Activated T-cell treated with anti-CD3 and anti-CD28 coated beads, Interleukin-2, amount 50 U/mL, for 24 hours (primary cell): ENCODE measurements around the gene RMI1.
"Not testable (repeated sequence)": the region's sequence is repeated elsewhere in the genome, so short reads cannot be mapped to it uniquely, and the experiment has no call there.

ENCODE experiments used
- DNase-seq: peaks from one replicate; pipeline ENCODE4 v3.0.0-alpha.2; 2020
- H3K27ac Mint-ChIP-seq: 2 replicates; pipeline ENCODE4 v1.8.0; 2020; ENCODE audit warnings: mild to moderate bottlenecking, mixed read lengths
- H3K27me3 Mint-ChIP-seq: 2 replicates; pipeline ENCODE4 v1.8.0; 2020; ENCODE audit warnings: mixed read lengths
- H3K36me3 Mint-ChIP-seq: 2 replicates; pipeline ENCODE4 v1.8.0; 2020; ENCODE audit warnings: low read depth, mixed read lengths
- H3K4me1 Mint-ChIP-seq: 2 replicates; pipeline ENCODE4 v1.8.0; 2020; ENCODE audit warnings: low read depth, mixed read lengths
- H3K4me3 Mint-ChIP-seq: 2 replicates; pipeline ENCODE4 v1.8.0; 2020; ENCODE audit warnings: mild to moderate bottlenecking, moderate library complexity, mixed read lengths
- H3K9me3 Mint-ChIP-seq: 2 replicates; pipeline ENCODE4 v1.8.0; 2020; ENCODE audit warnings: mixed read lengths

RMI1 gene

DNA sequence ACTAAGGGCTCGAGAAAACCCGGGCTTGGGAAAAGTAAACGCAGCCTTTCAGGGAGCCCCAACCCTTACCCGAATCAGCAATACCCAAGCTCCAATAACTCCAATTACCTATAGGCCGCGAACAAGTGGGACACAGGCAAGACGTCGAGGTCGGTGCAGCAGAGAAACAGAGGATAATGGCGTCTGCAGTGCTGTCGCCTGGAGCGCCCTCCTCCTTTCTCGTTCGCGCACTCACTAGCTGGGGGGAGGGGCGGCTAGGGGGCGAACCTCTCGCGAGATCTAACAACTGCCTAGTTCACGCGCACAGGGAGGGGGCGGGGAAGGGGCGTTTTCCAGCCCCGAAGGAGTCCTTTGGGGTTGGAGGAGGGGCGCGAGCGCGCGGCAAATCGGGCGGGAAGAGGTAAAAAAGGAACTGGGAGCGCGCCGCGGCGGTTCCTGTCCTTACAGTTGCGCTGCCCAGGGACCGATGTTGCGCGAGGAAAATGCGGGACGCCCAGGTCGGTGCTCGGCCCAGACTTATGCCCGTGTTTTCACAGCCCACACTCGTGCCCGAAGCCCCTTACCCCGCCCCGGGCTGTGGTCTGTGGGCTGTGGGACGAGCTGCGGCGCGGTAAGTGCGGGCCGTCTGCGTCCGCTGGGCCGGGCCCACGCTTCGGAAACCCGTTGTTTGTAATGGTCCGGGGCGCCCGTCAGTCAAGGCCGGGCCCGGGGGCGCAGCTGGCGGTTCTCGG lies at the start of gene RMI1:
Gene RMI1 (plus strand): TSS at position 411 of the 731 bp plus-strand sequence. CDS start 20,182 bp downstream, outside the sequence.
- Mint-ChIP-seq H3K36me3 (peaks cover 74% of the 10 kb centered on the region), H3K27ac (peak within 1 kb of the TSS; percentile 98), H3K27me3 (no peaks in the 10 kb centered on the region), H3K9me3 (no peaks in the 10 kb centered on the region), H3K4me1 (peaks cover 41% of the 10 kb centered on the region), H3K4me3 (peak within 1 kb of the TSS; percentile 100)
- peak; percentile 99 for DNase-seq

DNA sequence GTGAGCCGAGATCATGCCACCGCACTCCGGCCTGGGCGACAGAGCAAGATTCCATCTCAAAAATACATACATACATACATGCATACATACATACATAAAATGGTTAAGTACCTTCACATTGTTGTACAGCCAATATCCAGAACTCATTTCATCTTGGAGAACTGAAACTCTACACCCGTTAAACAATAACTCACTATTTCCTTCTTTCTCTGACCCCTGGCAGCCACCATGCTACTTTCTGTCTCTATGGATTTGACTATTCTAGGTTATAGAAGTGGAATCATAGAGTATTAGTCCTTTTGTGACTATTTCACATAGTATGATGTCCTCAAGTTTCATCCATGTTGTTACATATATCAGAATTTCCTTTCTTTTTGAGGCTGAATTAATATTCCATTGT lies 49.7 kb upstream of the RMI1 start:
- Mint-ChIP-seq H3K4me3 (no peak overlapping the region), H3K36me3 (no peaks in the 10 kb centered on the region), H3K27me3 (no peaks in the 10 kb centered on the region), H3K27ac (no peak overlapping the region), H3K4me1 (peaks cover 8% of the 10 kb centered on the region), H3K9me3 (no peaks in the 10 kb centered on the region)
- no peak for DNase-seq

DNA sequence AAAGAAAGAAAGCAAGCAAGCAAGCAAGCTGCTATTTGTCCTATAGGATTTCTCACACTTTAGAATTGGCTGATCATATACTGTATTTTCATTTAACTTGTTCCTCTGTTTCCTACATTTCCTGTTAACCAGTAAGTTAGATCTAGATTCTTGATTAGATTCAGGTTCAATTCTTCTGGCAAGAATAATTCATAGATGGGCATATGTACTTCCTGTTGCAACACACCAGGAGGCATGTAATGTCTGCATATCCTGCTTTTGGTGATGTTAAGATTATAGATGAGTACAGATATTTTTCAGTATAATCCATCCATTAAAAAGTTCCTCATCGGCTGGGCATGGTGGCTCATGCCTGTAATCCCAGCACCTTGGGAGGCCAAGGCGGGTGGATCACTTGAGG lies 48.6 kb upstream of the RMI1 start:
- Mint-ChIP-seq H3K4me1 (peaks cover 8% of the 10 kb centered on the region), H3K27me3 (no peaks in the 10 kb centered on the region), H3K27ac (no peak overlapping the region), H3K36me3 (no peaks in the 10 kb centered on the region), H3K9me3 (no peaks in the 10 kb centered on the region), H3K4me3 (no peak overlapping the region)
- DNase-seq: no peak

DNA sequence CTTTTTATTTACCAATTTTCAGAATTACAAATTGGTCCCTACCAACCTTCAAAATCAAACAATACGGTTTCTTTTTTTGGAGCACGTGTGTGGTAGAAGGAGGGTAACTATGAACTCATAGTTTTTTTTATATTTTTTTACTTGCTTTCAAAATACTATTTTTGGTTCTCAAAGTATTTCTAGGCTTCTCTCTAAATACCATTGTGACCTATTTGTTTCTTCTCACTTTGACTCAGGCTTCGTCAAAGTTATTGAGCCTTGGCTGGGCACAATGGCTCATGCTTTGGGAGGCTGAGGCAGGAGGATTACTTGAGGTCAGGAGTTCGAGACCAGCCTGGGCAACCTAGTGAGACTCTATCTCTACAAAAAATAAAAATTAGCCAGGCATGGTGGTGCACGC lies 47.8 kb upstream of the RMI1 start:
- H3K27me3 Mint-ChIP-seq: no peaks in the 10 kb centered on the region
- no peak for DNase-seq
- no peaks in the 10 kb centered on the region for H3K9me3 Mint-ChIP-seq
- no peak overlapping the region for H3K4me3 Mint-ChIP-seq
- H3K36me3 Mint-ChIP-seq: peaks cover 3% of the 10 kb centered on the region
- H3K4me1 Mint-ChIP-seq: peaks cover 8% of the 10 kb centered on the region
- no peak overlapping the region for H3K27ac Mint-ChIP-seq

DNA sequence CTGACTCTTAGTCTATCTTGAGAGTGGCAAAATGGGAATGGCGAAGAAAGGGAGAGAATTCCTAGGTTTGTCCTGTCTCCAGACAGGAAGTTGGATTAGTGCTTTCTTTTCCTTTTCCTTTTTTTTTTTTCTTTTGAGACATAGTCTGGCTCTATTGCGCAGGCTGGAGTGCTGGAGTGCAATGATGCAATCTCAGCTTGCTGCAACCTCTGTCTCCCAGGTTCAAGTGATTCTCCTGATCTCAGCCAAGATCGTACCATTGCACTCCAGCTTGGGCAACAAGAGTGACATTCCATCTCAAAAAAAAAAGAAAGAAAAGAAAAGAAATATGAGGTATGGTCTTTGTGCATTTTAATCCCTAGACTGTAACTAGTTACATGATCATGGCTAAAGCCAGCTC lies 46.8 kb upstream of the RMI1 start:
- H3K27ac Mint-ChIP-seq: no peak overlapping the region
- H3K36me3 Mint-ChIP-seq: peaks cover 10% of the 10 kb centered on the region
- peaks cover 8% of the 10 kb centered on the region for H3K4me1 Mint-ChIP-seq
- H3K4me3 Mint-ChIP-seq: no peak overlapping the region
- DNase-seq: no peak
- H3K9me3 Mint-ChIP-seq: no peaks in the 10 kb centered on the region
- no peaks in the 10 kb centered on the region for H3K27me3 Mint-ChIP-seq

DNA sequence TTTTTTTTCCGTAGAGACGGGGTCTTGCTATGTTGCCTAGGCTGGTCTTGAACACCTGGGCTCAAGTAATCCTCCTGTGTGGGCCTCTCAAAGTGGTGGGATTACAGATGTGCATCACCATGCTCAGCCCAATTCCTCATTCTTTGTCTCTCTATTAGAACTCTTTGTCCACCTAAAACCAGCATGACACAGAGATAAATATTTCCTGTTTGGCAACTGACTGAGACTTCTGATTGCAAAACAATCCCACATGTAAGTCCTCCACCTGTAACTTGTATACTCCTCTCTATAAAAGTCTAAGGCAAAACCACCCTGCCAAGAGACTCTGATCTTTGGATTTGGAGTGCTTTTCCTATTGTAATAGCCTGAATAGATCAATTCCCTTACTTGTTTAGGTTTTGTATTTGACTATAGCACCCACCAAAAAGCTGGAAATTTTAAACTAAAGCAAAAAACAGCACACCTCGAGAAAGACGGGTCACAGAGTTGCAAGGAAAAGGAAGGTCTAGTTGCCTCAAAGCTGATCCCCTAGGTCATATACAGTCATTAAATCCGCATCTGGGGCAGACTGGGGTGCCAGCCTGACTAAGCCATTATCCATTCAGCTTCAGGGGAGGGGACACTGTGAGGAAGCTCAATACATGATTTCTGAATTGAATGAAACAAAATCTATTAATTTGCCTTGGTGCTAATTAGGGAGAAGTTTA lies 45.9 kb upstream of the RMI1 start:
- Mint-ChIP-seq H3K36me3 (peaks cover 19% of the 10 kb centered on the region), H3K27me3 (no peaks in the 10 kb centered on the region), H3K4me1 (peaks cover 8% of the 10 kb centered on the region), H3K27ac (no peak overlapping the region), H3K4me3 (no peak overlapping the region), H3K9me3 (no peaks in the 10 kb centered on the region)
- no peak for DNase-seq

DNA sequence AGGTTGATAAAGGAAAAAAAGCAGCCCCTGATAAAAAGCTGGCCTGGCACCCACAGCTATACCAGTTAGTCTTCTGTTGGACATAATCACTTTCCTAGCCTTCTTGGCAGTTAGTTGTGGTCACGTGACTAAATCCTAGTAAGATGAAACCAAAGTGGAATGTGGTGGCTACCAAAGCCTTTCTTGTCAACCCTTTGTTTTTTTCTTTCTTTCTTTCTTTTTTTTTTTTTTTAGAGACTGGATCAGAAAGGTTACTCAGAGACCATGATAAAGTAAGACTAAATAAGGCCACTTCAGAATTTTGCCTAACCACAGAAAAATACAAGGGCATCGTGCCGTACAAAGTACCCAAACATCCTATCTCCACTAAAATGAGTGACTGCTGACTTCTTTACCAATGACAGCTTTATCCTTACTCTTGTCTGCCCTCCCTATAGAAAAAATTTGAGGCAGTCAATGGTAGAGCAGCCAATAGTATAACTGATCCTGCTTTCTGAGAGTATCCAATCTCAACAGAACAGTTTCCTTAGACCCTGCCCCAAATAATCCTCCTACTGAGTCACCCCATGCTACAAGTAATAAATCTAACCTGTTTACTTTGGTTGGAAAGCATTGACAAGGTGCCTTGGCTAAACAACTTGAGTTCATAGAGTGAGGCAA lies 45.2 kb upstream of the RMI1 start:
- no peaks in the 10 kb centered on the region for H3K9me3 Mint-ChIP-seq
- no peak overlapping the region for H3K27ac Mint-ChIP-seq
- no peak overlapping the region for H3K4me3 Mint-ChIP-seq
- peaks cover 25% of the 10 kb centered on the region for H3K36me3 Mint-ChIP-seq
- no peak for DNase-seq
- no peaks in the 10 kb centered on the region for H3K27me3 Mint-ChIP-seq
- H3K4me1 Mint-ChIP-seq: peaks cover 8% of the 10 kb centered on the region

DNA sequence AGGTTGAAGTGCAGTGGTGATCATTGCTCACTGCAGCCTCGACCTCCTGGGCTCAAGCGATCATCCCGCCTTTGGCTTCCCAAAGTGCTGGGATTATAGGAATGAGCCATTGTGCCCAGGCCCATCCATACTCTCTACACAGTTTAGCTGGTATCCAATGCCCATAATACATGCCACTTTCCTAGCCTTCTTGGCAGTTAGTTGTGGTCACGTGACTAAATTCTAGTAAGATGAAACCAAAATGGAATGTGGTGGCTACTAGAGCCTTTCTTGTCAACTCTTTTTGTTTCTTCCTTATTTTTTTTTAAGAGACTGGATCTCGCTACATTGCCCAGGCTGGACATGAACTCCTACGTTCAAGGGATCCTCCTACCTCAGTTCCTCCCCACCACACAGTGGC lies 44.1 kb upstream of the RMI1 start:
- H3K4me1 Mint-ChIP-seq: peaks cover 6% of the 10 kb centered on the region
- no peaks in the 10 kb centered on the region for H3K9me3 Mint-ChIP-seq
- no peak overlapping the region for H3K27ac Mint-ChIP-seq
- H3K36me3 Mint-ChIP-seq: peaks cover 36% of the 10 kb centered on the region
- H3K4me3 Mint-ChIP-seq: no peak overlapping the region
- no peak for DNase-seq
- no peaks in the 10 kb centered on the region for H3K27me3 Mint-ChIP-seq

DNA sequence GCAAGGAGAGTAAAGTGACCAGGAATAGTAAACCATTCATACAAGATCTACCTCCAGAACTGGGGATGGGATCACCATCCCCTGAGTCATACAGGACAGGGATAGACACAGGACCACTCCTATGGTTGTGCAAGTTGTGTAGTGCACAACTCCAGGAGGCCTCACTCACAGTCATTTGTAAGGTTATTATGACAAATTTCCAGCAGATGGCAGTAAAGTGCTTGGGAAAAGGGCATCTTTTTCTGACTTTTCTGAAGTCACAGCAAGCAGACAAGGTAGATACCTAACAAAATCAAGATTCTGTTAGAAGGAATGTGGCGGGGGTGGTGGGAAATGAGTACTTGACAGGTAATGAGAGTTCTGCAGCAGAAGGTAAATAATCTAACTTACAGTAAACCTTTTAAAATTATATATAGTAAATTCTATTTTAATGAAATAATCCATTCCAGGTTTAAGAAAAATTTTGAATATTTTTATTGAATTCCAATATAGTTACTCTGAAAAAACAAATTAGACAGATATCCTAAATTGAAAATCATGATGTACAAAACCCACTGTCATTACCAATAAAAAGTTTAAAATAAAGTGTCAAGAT lies 42.6 kb upstream of the RMI1 start:
- H3K9me3 Mint-ChIP-seq: no peaks in the 10 kb centered on the region
- H3K4me3 Mint-ChIP-seq: no peak overlapping the region
- peaks cover 51% of the 10 kb centered on the region for H3K36me3 Mint-ChIP-seq
- no peak for DNase-seq
- H3K27ac Mint-ChIP-seq: no peak overlapping the region
- H3K4me1 Mint-ChIP-seq: no peaks in the 10 kb centered on the region
- no peaks in the 10 kb centered on the region for H3K27me3 Mint-ChIP-seq

DNA sequence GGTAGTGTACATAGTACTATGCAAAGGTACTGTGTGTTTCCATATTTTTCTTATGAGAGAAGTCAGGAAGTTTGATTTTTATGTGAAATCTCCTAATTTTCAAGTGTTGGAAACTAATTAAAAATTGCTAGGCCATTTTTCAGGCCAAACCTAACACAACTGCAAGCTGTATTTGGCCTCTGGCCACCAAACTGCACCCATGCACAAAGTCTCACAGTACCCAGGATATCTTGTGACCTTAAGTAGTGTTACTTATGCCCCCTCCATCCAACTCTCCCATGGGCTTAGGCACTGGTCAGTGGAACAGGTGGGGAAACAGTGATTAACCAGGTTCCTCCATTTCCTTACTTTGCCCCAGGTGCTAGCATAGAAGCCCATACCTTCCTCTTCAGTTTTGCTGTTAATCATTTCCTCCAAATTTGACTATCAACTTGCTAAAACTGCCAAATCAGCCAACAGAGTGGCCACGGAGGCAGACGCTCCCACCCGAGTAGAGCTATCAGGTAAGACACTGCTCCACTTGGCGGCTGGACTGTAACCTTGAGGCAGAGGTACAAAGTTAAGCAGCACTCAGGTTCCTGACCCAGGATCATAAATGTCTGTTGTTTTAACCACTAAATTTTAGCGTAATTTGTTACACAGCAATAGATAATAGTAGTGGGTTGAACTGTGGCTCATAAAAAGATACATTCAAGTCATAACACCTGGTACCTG lies 39.9 kb upstream of the RMI1 start:
- no peaks in the 10 kb centered on the region for H3K27me3 Mint-ChIP-seq
- no peak overlapping the region for H3K4me3 Mint-ChIP-seq
- peaks cover 69% of the 10 kb centered on the region for H3K36me3 Mint-ChIP-seq
- H3K4me1 Mint-ChIP-seq: no peaks in the 10 kb centered on the region
- no peaks in the 10 kb centered on the region for H3K9me3 Mint-ChIP-seq
- no peak for DNase-seq
- H3K27ac Mint-ChIP-seq: no peak overlapping the region

DNA sequence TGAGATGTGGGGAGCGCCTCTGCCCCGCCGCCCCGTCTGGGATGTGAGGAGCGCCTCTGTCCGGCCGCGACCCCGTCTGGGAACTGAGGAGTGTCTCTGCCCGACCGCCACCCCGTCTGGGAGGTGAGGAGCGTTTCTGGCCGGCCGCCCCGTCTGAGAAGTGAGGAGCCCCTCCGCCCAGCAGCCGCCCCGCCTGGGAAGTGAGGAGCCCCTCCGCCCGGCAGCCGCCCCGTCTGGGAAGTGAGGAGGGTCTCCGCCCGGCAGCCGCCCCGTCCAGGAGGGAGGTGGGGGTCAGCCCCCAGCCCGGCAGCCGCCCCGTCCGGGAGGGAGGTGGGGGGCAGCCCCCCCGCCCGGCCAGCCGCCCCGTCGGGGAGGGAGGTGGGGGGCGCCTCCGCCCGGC lies 32.5 kb upstream of the RMI1 start:
- not testable (repeated sequence) for DNase-seq, H3K27ac Mint-ChIP-seq, H3K4me1 Mint-ChIP-seq, H3K9me3 Mint-ChIP-seq, H3K27me3 Mint-ChIP-seq, H3K4me3 Mint-ChIP-seq
- H3K36me3 Mint-ChIP-seq: peaks cover 62% of the 10 kb centered on the region

DNA sequence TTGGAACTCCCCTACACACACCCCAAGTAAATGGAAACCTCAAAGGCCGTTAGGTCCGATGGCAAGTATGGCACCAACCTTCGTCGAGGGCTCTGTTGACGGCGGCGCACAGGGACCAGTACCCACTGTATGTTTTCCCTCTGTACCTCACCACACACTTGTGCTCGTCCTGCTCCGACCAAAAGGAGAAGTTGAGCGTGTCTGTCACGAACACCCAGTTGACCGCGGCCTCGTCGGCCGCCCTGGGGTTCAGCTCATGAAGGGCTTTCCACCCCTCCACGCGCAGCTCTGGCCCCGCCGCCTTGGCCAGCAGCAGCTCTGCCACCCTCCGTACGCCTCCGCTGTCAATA lies 24.5 kb upstream of the RMI1 start:
- no peaks in the 10 kb centered on the region for H3K9me3 Mint-ChIP-seq
- peaks cover 43% of the 10 kb centered on the region for H3K36me3 Mint-ChIP-seq
- DNase-seq: peak; percentile 72
- H3K4me1 Mint-ChIP-seq: peaks cover 24% of the 10 kb centered on the region
- peak overlapping the region; percentile 97 for H3K27ac Mint-ChIP-seq
- H3K4me3 Mint-ChIP-seq: peak overlapping the region; percentile 97
- H3K27me3 Mint-ChIP-seq: no peaks in the 10 kb centered on the region

DNA sequence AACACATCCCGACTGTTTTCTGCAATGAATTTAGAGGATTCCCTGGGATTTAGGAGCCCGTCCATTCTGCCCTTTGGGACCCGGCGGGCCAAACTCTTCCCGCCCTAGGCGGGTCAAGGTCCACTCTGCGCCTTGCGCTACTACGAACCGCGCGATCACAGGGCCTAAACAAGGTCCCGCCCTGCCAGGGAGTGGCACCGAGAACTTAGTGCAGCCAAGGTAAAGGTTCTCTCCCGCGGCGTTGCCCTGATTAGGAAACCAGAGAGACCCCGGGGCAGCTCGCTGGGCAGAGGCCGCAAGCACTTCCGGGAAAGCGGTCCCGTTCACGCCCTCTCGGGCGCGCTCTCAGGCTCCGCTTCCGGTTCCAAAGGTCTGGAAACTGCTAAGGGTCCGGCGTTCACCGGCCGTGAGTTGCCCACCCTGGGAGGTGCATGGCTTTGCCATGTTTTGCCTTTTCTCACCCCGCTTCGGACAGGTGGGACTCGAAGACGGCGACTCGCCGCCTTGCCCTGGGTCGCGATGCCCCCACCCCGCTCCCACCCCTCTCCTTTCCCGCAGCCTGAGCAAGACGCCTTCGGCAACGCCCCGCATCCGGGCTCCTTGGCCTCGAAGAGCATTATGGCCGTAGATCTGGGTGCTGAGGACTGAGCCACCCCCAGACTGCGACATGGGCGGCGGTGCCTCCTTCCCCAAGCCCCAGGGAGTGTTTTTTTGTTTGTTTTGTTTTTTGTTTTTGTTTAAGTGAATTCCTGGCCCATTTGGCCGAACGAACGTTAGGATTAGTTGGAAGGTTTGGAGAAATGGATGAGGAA lies 24.0 kb upstream of the RMI1 start:
- peak overlapping the region; percentile 97 for H3K27ac Mint-ChIP-seq
- H3K9me3 Mint-ChIP-seq: no peaks in the 10 kb centered on the region
- H3K4me3 Mint-ChIP-seq: peak overlapping the region; percentile 97
- H3K36me3 Mint-ChIP-seq: peaks cover 41% of the 10 kb centered on the region
- DNase-seq: peak; percentile 82
- H3K4me1 Mint-ChIP-seq: peaks cover 24% of the 10 kb centered on the region
- no peaks in the 10 kb centered on the region for H3K27me3 Mint-ChIP-seq

DNA sequence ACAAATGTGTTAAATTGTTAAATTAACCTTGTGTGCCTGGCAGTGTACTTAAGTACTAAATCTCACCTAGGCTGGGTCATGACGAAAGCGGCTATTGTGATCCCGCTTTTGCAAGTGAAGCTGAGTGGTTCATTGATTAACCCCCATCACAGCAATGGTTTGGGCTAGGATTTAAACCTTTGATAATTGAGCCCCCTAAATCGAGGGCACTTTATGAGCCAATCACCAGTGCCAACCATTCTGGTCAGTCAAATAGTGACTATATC lies 23.4 kb upstream of the RMI1 start:
- Mint-ChIP-seq H3K27me3 (no peaks in the 10 kb centered on the region), H3K4me3 (peak overlapping the region; percentile 97), H3K36me3 (peaks cover 36% of the 10 kb centered on the region), H3K4me1 (peaks cover 24% of the 10 kb centered on the region), H3K27ac (peak overlapping the region; percentile 97), H3K9me3 (no peaks in the 10 kb centered on the region)
- DNase-seq: no peak
